ENCODE data around the gene QPCT. TPM values are rescaled to one million over a fixed set of nuclear protein-coding genes. Genes with fewer than 3 reads are reported as not detected.

QPCT gene
- total RNA-seq = 41.8 TPM

DNA sequence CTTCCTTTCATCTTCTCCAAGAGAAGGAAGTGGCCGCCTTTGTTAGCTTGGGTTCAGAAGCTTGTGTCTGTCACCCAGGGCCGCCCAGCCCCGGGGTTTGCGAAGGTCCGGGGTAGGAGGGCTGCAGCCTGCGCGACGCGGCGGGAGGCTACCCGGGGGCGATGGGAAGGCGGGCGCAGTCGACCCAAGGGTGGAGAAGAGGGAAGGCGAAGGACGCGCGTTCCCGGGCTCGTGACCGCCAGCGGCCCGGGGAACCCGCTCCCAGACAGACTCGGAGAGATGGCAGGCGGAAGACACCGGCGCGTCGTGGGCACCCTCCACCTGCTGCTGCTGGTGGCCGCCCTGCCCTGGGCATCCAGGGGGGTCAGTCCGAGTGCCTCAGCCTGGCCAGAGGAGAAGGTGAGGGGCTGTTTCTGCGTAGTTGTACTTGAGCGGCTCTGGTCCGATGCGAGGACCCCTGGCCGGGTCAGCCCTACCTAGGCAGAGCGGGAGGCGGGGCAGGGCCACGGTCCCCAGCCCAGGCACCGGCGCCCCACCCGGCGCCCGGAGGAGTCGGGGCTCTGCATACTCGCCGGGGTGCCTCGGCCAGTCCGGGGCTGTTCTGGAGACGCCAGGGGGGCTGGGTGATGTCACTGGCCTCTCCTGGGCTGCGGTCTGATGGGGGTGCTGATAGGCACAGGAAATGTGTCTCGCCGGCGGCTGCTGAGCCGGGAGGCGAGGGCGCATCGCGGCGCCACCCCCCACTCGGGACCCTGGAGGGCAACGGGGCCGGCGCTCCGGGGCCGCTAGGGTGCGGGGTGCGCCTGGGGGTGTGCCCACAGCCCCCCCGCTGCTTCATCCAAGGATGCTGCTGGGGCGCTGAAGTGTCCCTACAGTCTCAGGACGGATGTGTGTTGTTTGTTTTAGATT, at the start of gene QPCT:
Gene QPCT (plus strand): TSS at position 178 of the 909 bp plus-strand sequence. CDS start 102 bp downstream, at position 280.

DNA sequence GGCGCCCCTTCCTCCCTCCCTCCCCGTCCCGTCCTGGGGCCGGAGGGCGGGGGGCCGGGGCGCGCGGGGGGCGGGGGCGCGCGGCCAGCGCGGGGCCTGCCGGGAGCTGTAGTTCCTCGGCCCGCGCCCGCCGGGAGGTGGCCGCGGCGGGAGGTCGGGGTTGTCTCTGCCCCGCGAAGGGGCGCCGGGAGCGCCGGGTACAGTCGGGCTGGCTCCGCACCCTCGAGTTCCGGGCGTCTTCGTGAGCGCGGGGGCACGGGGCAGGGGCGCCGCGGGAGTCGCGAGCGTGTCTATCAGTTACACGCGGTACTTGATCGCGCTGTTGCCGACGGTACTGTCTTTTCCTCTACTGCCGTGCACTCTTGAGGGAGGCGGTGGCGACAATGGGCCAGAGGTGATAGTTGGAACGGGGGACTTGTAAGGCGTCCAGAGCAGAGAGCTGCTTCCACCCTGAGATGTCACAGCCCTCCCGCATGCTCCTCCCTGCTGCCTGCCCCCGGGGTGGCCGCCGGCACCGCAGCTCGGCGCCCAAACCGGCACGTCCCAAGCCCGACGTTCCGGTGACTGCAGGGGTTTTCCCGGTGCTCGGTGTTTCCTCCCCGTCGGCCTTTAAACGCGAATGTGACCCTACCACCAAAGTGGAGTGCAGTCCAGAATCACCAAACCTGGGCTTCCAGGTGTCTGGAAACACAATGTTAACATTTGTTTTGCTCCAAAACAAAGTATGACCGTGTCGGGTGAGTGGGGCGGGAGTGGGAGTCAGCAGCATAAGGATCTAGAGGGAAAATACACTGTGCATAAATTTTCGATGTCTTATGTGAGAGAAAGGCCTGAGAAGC, 19.4 kb upstream of the QPCT start, which contains the start of gene PRKD3:
Gene PRKD3 (minus strand): TSS at position 48 of the 839 bp plus-strand sequence. CDS start 8,309 bp downstream, outside the sequence.

Small RNA genes within 50 kb of the gene (small RNA-seq; reads per million reads assigned to genes)
- not detected for gene RNU6-939P

Other genes starting within 250 kb of the QPCT start
- 76.4 TPM for gene EIF2AK2, start 187.7 kb upstream of the QPCT start, total RNA-seq
- gene SULT6B1, start 156.0 kb upstream of the QPCT start, total RNA-seq = not detected
- 21.9 TPM for gene CEBPZOS, start 148.1 kb upstream of the QPCT start, total RNA-seq
- gene CEBPZ, start 113.0 kb upstream of the QPCT start, total RNA-seq = 52.8 TPM
- 29.8 TPM for gene NDUFAF7, start 113.0 kb upstream of the QPCT start, total RNA-seq
- 36.4 TPM for gene PRKD3, start 19.8 kb upstream of the QPCT start, total RNA-seq